GM12891 (cell line): ENCODE data around the gene DPH2.

Experiments used
- POLR2A ChIP-seq: IDR thresholded peaks from 2 replicates; pipeline ENCODE4 v1.6.1; 2011; ENCODE audit warnings: low read depth, low read length, control low read depth
- POLR2AphosphoS5 ChIP-seq: IDR thresholded peaks from 2 replicates; pipeline ENCODE4 v1.6.1; 2011; ENCODE audit warnings: low read depth, low read length, control low read depth

GRCh38 chr1:43970502-43970901 lies 692 bp downstream of the DPH2 start:
- TF ChIP-seq POLR2A = no peak
- TF ChIP-seq POLR2AphosphoS5 = no peak
